CD4-positive, alpha-beta T cell (primary cell): ENCODE measurements around the gene NUDT22. TPM values are rescaled to one million over a fixed set of nuclear protein-coding genes. Genes with fewer than 3 reads are reported as not detected.

Source experiments
- ATAC-seq: fragments of 200-7000 bp; cut with Tn5 transposase; one replicate; pipeline ENCODE4 v1.10.0; 2022; ENCODE audit warnings: mild to moderate bottlenecking; ENCODE audit not compliant: poor library complexity
- CTCF ChIA-PET: fragments of 350-600 bp; sonication (Branson Sonifier 250); formaldehyde crosslinking; loops from one replicate; lab custom pipeline; 2021; ENCODE audit warnings: antibody characterized with exemption, inconsistent platforms; lab: Charles Lee
- POLR2A ChIA-PET: fragments of 350-600 bp; sonication (Branson Sonifier 250); formaldehyde crosslinking; loops from one replicate; lab custom pipeline; 2021; ENCODE audit warnings: antibody characterized with exemption, inconsistent platforms; lab: Charles Lee
- DNase-seq, 14 experiments: peaks; one replicate each; pipeline ENCODE4 v3.0.0-alpha.2; 2013 to 2020; ENCODE audit warnings: mixed read lengths in 2 of 14
- H3K27ac ChIP-seq, 2 donors: one replicate each; pipeline versions ENCODE4 v1.5.1 to v1.7.0; 2013; ENCODE audit warnings: low read length in 2 of 2, low read depth in 1 of 2, mild to moderate bottlenecking in 1 of 2
- H3K27me3 ChIP-seq, 2 experiments: 1 replicate in 1 of 2; 2 replicates in 1 of 2; pipeline versions ENCODE4 v1.6.1 to v1.7.0; 2013; ENCODE audit warnings: low read length in 2 of 2, control low read depth in 1 of 2, mild to moderate bottlenecking in 1 of 2, moderate library complexity in 1 of 2; ENCODE audit not compliant: insufficient read depth in 2 of 2, control insufficient read depth in 1 of 2
- H3K36me3 ChIP-seq: one replicate; pipeline ENCODE4 v1.6.1; 2013; ENCODE audit warnings: low read length, control low read depth; ENCODE audit not compliant: insufficient read depth
- H3K4me1 ChIP-seq: one replicate; pipeline ENCODE4 v1.6.1; 2013; ENCODE audit warnings: low read length, control low read depth; ENCODE audit not compliant: insufficient read depth
- H3K4me3 ChIP-seq: one replicate; pipeline ENCODE4 v1.5.1; 2013; ENCODE audit warnings: mild to moderate bottlenecking, low read length, moderate library complexity
- H3K9me3 ChIP-seq, 2 experiments: 1 replicate in 1 of 2; 2 replicates in 1 of 2; pipeline versions ENCODE4 v1.6.1 to v1.7.0; 2013; ENCODE audit warnings: low read length in 2 of 2, mild to moderate bottlenecking in 2 of 2, control low read depth in 1 of 2, moderate library complexity in 1 of 2; ENCODE audit not compliant: control insufficient read depth in 1 of 2, insufficient read depth in 1 of 2
- H3K27ac Mint-ChIP-seq: one replicate; pipeline ENCODE4 v1.8.0; 2020; ENCODE audit warnings: mixed read lengths
- H3K27me3 Mint-ChIP-seq: one replicate; pipeline ENCODE4 v1.8.0; 2021; ENCODE audit warnings: mixed read lengths
- H3K36me3 Mint-ChIP-seq: one replicate; pipeline ENCODE4 v1.8.0; 2021; ENCODE audit warnings: low read depth, mixed read lengths
- H3K4me1 Mint-ChIP-seq: one replicate; pipeline ENCODE4 v1.8.0; 2021; ENCODE audit warnings: low read depth, mixed read lengths
- H3K4me3 Mint-ChIP-seq: one replicate; pipeline ENCODE4 v1.8.0; 2020; ENCODE audit warnings: mild to moderate bottlenecking, mixed read lengths
- H3K9me3 Mint-ChIP-seq: one replicate; pipeline ENCODE4 v1.8.0; 2020; ENCODE audit warnings: mixed read lengths
- intact Hi-C, 2 experiments: fragments of 100-400 bp; cut with DNase I in 1 of 2; cut with micrococcal nuclease in 1 of 2; formaldehyde crosslinking; loops; one replicate each; pipeline versions ENCODE4 v1.15.1 to v1.9.0; 2023 to 2025; cut with DNase I, micrococcal nuclease
- total RNA-seq, 174 experiments: library from RNA in 2 of 174; stranded (reverse) in 2 of 174; gene quantifications; one replicate each; pipeline ENCODE4 v1.2.3 and lab custom pipeline; 2021 to 2026
- TF ChIP-seq, protein P1 (sequence below): fragments of 200-600 bp; IDR thresholded peaks from one replicate; pipeline ENCODE4 v1.8.0; 2022; ENCODE audit warnings: antibody characterized with exemption, mild to moderate bottlenecking

Gene NUDT22
- total RNA-seq, 2 experiments from 2014 or later = 26.8 to 26.9 TPM

DNA sequence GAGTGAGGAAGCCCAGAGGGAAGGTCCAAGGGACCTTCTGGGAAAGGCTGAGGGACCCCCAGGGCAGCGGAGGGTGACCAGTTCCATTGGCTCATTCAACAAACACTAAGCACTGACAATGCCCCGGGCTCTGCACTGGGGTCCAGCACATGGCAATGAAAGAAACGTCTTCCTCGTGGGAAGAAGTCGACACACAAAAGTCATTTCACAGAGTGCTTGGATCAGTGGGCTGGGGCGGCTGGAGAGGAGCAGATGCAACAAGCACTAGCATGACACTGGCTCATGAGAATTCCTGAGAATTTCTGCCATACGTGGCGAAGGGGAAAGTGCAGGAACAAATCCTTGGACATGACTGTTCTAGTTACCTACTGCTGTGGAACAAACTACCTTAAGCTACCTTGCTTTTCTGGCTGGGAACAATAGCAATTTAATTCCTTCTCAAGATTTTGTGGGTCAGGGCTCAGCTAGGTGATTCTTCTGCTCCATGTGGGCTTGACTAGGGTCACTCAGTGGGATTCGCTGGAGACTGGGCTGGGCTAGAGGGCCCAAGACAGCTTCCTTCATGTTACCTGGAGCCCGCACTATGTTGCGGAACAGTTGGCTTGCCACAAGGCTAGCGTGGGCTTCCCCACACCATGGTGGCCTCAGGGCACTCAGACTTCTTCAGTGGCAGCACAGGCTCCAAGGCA is 47.0 kb upstream of the NUDT22 start:
- CTCF ChIA-PET = interaction anchor here (0.9 kb wide), 1 partner anchor 25 kb away, joined by 3 read pairs; no protein-coding TSS in a partner anchor
- peaks cover 27% of the 10 kb centered on the region for H3K4me1 ChIP-seq
- Mint-ChIP-seq H3K27ac (no peak overlapping the region), H3K4me1 (peaks cover 25% of the 10 kb centered on the region), H3K9me3 (no peaks in the 10 kb centered on the region), H3K4me3 (no peak overlapping the region), H3K36me3 (no peaks in the 10 kb centered on the region), H3K27me3 (no peaks in the 10 kb centered on the region)
- H3K9me3 ChIP-seq = no peaks in the 10 kb centered on the region
- no peaks in the 10 kb centered on the region for H3K27me3 ChIP-seq
- no peak overlapping the region for H3K4me3 ChIP-seq
- POLR2A ChIA-PET = no interaction called here
- TF ChIP-seq, protein P1, sequence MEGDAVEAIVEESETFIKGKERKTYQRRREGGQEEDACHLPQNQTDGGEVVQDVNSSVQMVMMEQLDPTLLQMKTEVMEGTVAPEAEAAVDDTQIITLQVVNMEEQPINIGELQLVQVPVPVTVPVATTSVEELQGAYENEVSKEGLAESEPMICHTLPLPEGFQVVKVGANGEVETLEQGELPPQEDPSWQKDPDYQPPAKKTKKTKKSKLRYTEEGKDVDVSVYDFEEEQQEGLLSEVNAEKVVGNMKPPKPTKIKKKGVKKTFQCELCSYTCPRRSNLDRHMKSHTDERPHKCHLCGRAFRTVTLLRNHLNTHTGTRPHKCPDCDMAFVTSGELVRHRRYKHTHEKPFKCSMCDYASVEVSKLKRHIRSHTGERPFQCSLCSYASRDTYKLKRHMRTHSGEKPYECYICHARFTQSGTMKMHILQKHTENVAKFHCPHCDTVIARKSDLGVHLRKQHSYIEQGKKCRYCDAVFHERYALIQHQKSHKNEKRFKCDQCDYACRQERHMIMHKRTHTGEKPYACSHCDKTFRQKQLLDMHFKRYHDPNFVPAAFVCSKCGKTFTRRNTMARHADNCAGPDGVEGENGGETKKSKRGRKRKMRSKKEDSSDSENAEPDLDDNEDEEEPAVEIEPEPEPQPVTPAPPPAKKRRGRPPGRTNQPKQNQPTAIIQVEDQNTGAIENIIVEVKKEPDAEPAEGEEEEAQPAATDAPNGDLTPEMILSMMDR = no peak
- intact Hi-C loops = no loop called here
- H3K27ac ChIP-seq = no peak overlapping the region
- ATAC-seq = no peak
- no peak for DNase-seq
- no peaks in the 10 kb centered on the region for H3K36me3 ChIP-seq

DNA sequence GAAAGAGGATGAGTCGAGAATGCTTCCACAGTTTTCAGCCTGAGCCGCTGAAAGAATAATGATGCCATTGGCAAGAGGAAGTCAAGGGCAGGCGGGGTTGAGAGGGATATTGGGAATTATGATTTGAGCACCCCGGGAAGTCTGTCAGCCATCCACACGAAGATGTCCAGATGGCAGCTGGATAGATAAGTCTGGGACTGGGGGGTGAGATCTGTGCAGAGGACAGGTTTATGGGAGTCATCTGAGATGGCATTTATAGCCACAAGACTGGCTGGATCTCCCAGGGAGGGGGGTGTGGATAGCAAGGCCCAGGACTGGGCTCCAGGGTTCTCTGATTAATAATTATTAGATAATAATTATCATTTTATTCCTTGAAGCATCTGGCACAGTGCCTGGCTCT is 45.2 kb upstream of the NUDT22 start:
- Mint-ChIP-seq H3K27me3 (no peaks in the 10 kb centered on the region), H3K4me3 (no peak overlapping the region), H3K27ac (no peak overlapping the region), H3K4me1 (peaks cover 36% of the 10 kb centered on the region), H3K9me3 (no peaks in the 10 kb centered on the region), H3K36me3 (peaks cover 4% of the 10 kb centered on the region)
- ATAC-seq (no peak), DNase-seq (no peak)
- POLR2A ChIA-PET = interaction anchor here (1.1 kb wide), 1 partner anchor 24 kb away, joined by 3 read pairs; no protein-coding TSS in a partner anchor
- peaks cover 40% of the 10 kb centered on the region for H3K4me1 ChIP-seq
- CTCF ChIA-PET = no interaction called here
- no peaks in the 10 kb centered on the region for H3K27me3 ChIP-seq
- no peaks in the 10 kb centered on the region for H3K9me3 ChIP-seq
- no peak overlapping the region for H3K27ac ChIP-seq
- no peak overlapping the region for H3K4me3 ChIP-seq
- H3K36me3 ChIP-seq = no peaks in the 10 kb centered on the region
- TF ChIP-seq, protein P1 = no peak
- intact Hi-C loops = no loop called here

DNA sequence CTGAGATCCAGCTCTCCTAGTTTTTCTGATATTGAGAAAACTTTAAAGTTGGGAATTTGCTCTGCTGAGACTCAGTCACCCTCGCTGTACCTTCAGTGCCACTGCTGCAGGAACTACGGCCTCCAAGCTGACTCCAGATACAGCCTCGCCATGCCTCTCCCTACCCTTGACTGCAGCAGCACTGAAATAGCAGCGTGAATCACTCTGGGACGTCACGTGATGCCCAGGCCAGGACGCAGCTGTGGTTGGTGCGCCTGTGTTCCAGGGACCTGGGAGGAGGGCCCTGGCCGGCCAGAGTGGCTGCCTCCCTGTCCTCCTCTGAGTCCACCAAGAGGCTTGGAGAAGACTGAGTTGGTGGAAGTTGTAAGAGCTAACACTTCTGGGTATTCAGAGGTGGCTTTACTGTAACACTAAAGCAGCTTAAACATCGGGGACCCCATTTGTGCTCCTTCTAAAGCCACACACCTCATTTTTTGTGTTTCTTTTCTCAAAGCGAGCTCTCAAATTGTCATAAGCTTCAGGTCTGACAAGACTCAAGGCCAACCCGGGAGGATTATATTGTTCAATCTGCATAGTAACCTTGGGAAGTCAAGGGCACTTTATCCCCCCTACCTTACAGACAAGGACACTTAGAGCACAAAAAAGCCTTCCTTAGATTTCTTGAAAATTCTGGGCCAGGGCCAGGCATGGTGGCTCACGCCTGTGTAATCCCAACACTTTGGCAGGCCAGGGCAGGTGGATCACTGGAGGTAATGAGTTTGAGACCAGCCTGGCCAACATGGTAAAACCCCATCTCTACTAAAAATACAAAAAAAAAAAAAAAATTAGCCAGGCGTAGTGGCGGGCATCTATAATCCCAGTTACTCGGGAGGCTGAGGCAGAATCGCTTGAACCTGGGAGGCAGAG is 44.3 kb upstream of the NUDT22 start:
- TF ChIP-seq, protein P1 = no peak
- ChIA-PET CTCF (no interaction called here), POLR2A (interaction anchor here (1.1 kb wide), 1 partner anchor 23 kb away, joined by 3 read pairs; no protein-coding TSS in a partner anchor)
- Mint-ChIP-seq H3K9me3 (no peaks in the 10 kb centered on the region), H3K4me1 (peaks cover 39% of the 10 kb centered on the region), H3K4me3 (peak overlapping the region; percentile 30), H3K36me3 (peaks cover 7% of the 10 kb centered on the region), H3K27me3 (no peaks in the 10 kb centered on the region), H3K27ac (no peak overlapping the region)
- no peak for ATAC-seq
- peak in 8 of 14 experiments; percentile 14 to 70 (median 31) for DNase-seq
- Histone ChIP-seq H3K27ac (no peak overlapping the region), H3K4me1 (peaks cover 37% of the 10 kb centered on the region), H3K9me3 (no peaks in the 10 kb centered on the region), H3K27me3 (no peaks in the 10 kb centered on the region), H3K4me3 (no peak overlapping the region), H3K36me3 (no peaks in the 10 kb centered on the region)
- intact Hi-C loops = no loop called here
